EH (cell line): ENCODE measurements around the gene PRAME.
"Not testable (repeated sequence)": the region's sequence is repeated elsewhere in the genome, so short reads cannot be mapped to it uniquely, and the experiment has no call there.

ENCODE experiments used
- DNase-seq: peaks from one replicate; pipeline ENCODE4 v3.0.0-alpha.2; 2015; ENCODE audit warnings: low read depth

PRAME gene

GRCh38 chr22:22558972-22559603, at the start of gene PRAME:
Gene PRAME (minus strand): TSS chr22:22559265. CDS start chr22:22556832, 2,433 bp downstream.
- DNase-seq: peak; percentile 29

GRCh38 chr22:22608022-22608421, 49.0 kb upstream of the PRAME start:
- DNase-seq: not testable (repeated sequence)

GRCh38 chr22:22605074-22605404, 46.0 kb upstream of the PRAME start:
- DNase-seq: no peak

- no peak for DNase-seq
Measured at GRCh38 chr22:22604326-22605073, 45.4 kb upstream of the PRAME start.

- DNase-seq: no peak
Measured at GRCh38 chr22:22603470-22603947, 44.4 kb upstream of the PRAME start.

GRCh38 chr22:22600531-22601261, 41.6 kb upstream of the PRAME start:
- DNase-seq: no peak

GRCh38 chr22:22599248-22599647, 40.2 kb upstream of the PRAME start:
- DNase-seq: no peak

- no peak for DNase-seq
Measured at GRCh38 chr22:22598144-22598543, 39.1 kb upstream of the PRAME start.

GRCh38 chr22:22595001-22595835, 36.2 kb upstream of the PRAME start:
- no peak for DNase-seq

GRCh38 chr22:22593964-22594656, 35.0 kb upstream of the PRAME start:
- DNase-seq: peak; percentile 55

- DNase-seq: no peak
Measured at GRCh38 chr22:22593250-22593649, 34.2 kb upstream of the PRAME start.

- DNase-seq: peak; percentile 2
Measured at GRCh38 chr22:22591348-22592299, 32.6 kb upstream of the PRAME start.

GRCh38 chr22:22590136-22590891, 31.2 kb upstream of the PRAME start:
- no peak for DNase-seq

GRCh38 chr22:22588485-22589164, 29.6 kb upstream of the PRAME start:
- no peak for DNase-seq

GRCh38 chr22:22587577-22588188, 28.6 kb upstream of the PRAME start:
- DNase-seq: no peak

- no peak for DNase-seq
Measured at GRCh38 chr22:22584722-22585121, 25.7 kb upstream of the PRAME start.

GRCh38 chr22:22583030-22583429, 24.0 kb upstream of the PRAME start:
- no peak for DNase-seq

GRCh38 chr22:22581524-22581923, 22.5 kb upstream of the PRAME start:
- not testable (repeated sequence) for DNase-seq
